Mesenchymal stem cell (in vitro differentiated cells and primary cell): ENCODE data around the gene EIF6.

Source experiments
- DNase-seq: peaks from one replicate; pipeline ENCODE4 v3.0.0-alpha.2; 2013
- H2AFZ ChIP-seq: one replicate; pipeline ENCODE4 v1.6.1; 2013; ENCODE audit warnings: low read depth, mild to moderate bottlenecking, control low read depth, inconsistent platforms, low read length, moderate library complexity
- H2AK5ac ChIP-seq: 2 replicates; pipeline ENCODE4 v1.6.1; 2013; ENCODE audit warnings: low read length, moderate library complexity, mild to moderate bottlenecking, inconsistent platforms; ENCODE audit not compliant: severe bottlenecking
- H2BK120ac ChIP-seq: one replicate; pipeline ENCODE4 v1.6.1; 2013; ENCODE audit warnings: low read depth, mild to moderate bottlenecking, inconsistent platforms, low read length, moderate library complexity
- H2BK12ac ChIP-seq, 2 experiments: one replicate each; pipeline ENCODE4 v1.6.1; 2013; ENCODE audit warnings: inconsistent platforms in 2 of 2, low read length in 2 of 2, mild to moderate bottlenecking in 2 of 2, moderate library complexity in 2 of 2, control low read depth in 1 of 2
- H2BK15ac ChIP-seq: one replicate; pipeline ENCODE4 v1.6.1; 2013; ENCODE audit warnings: mild to moderate bottlenecking, low read depth, inconsistent platforms; ENCODE audit not compliant: poor library complexity, severe bottlenecking
- H2BK5ac ChIP-seq: 2 replicates; pipeline ENCODE4 v1.6.1; 2013; ENCODE audit warnings: low read depth, mild to moderate bottlenecking, low read length, control low read depth, inconsistent platforms; ENCODE audit not compliant: poor library complexity, severe bottlenecking
- H3K14ac ChIP-seq, 2 experiments: one replicate each; pipeline ENCODE4 v1.6.1; 2013; ENCODE audit warnings: inconsistent platforms in 2 of 2, low read length in 2 of 2, control low read depth in 1 of 2, mild to moderate bottlenecking in 1 of 2, moderate library complexity in 1 of 2
- H3K18ac ChIP-seq, 2 experiments: one replicate each; pipeline ENCODE4 v1.6.1; 2013; ENCODE audit warnings: inconsistent platforms in 2 of 2, low read length in 2 of 2, control low read depth in 1 of 2, low read depth in 1 of 2, mild to moderate bottlenecking in 1 of 2
- H3K23ac ChIP-seq, 2 experiments: one replicate each; pipeline ENCODE4 v1.6.1; 2013; ENCODE audit warnings: inconsistent platforms in 2 of 2, low read length in 2 of 2, mild to moderate bottlenecking in 2 of 2, moderate library complexity in 2 of 2, control low read depth in 1 of 2
- H3K27ac ChIP-seq: 2 replicates; pipeline ENCODE4 v1.5.1; 2013; ENCODE audit warnings: mild to moderate bottlenecking, moderate library complexity, low read length, control low read depth, inconsistent platforms; ENCODE audit not compliant: poor library complexity, severe bottlenecking
- H3K27me3 ChIP-seq, 2 experiments: 2 replicates each; pipeline versions ENCODE4 v1.6.1 to v1.7.0; 2013; ENCODE audit warnings: low read length in 2 of 2, mild to moderate bottlenecking in 2 of 2, moderate library complexity in 2 of 2, control low read depth in 1 of 2, inconsistent platforms in 1 of 2; ENCODE audit not compliant: control insufficient read depth in 1 of 2, insufficient read depth in 1 of 2
- H3K36me3 ChIP-seq, 2 experiments: 2 replicates each; pipeline versions ENCODE4 v1.6.1 to v1.7.0; 2013; ENCODE audit warnings: low read length in 2 of 2, control low read depth in 1 of 2, inconsistent platforms in 1 of 2, low read depth in 1 of 2, mild to moderate bottlenecking in 1 of 2; ENCODE audit not compliant: insufficient read depth in 2 of 2, control insufficient read depth in 1 of 2
- H3K4ac ChIP-seq, 2 experiments: one replicate each; pipeline ENCODE4 v1.6.1; 2013; ENCODE audit warnings: inconsistent platforms in 2 of 2, low read length in 2 of 2, mild to moderate bottlenecking in 2 of 2, moderate library complexity in 2 of 2, control low read depth in 1 of 2, low read depth in 1 of 2
- H3K4me1 ChIP-seq: 2 replicates; pipeline ENCODE4 v1.6.1; 2013; ENCODE audit warnings: low read depth, low read length, control low read depth; ENCODE audit not compliant: control insufficient read depth, insufficient read depth
- H3K4me2 ChIP-seq: 2 replicates; pipeline ENCODE4 v1.6.1; 2013; ENCODE audit warnings: low read length, mild to moderate bottlenecking, inconsistent platforms; ENCODE audit not compliant: poor library complexity, severe bottlenecking
- H3K4me3 ChIP-seq, 2 experiments: 2 replicates each; pipeline versions ENCODE4 v1.5.1 to v1.7.0; 2013; ENCODE audit warnings: low read length in 2 of 2, mild to moderate bottlenecking in 2 of 2, control low read depth in 1 of 2, low read depth in 1 of 2; ENCODE audit not compliant: insufficient read depth in 1 of 2
- H3K79me1 ChIP-seq: replicated peaks from 2 replicates; pipeline ENCODE4 v1.6.1; 2013; ENCODE audit warnings: mild to moderate bottlenecking, control low read depth, low read length, inconsistent platforms; ENCODE audit not compliant: poor library complexity, severe bottlenecking
- H3K9ac ChIP-seq: 2 replicates; pipeline ENCODE4 v1.7.0; 2013; ENCODE audit warnings: mild to moderate bottlenecking, low read length, moderate library complexity
- H3K9me3 ChIP-seq: 2 replicates; pipeline ENCODE4 v1.7.0; 2013; ENCODE audit warnings: mild to moderate bottlenecking, low read length; ENCODE audit not compliant: control insufficient read depth
- H4K8ac ChIP-seq: one replicate; pipeline ENCODE4 v1.6.1; 2013; ENCODE audit warnings: inconsistent platforms, mild to moderate bottlenecking, low read length, moderate library complexity
- H4K91ac ChIP-seq: one replicate; pipeline ENCODE4 v1.6.1; 2013; ENCODE audit warnings: mild to moderate bottlenecking, low read length, inconsistent platforms
- WGBS: methylation state at CpG from one replicate; pipeline ENCODE4 v1.1.7; 2013; ENCODE audit warnings: mixed read lengths; 5-methylcytosine and 5-hydroxymethylcytosine counted together

EIF6 gene

GRCh38 chr20:35288325-35289060, 3.9 kb upstream of the EIF6 start:
- H3K27ac ChIP-seq: no peak overlapping the region
- no peak overlapping the region for H2AK5ac ChIP-seq
- no peak overlapping the region for H3K18ac ChIP-seq
- no peak overlapping the region for H3K4ac ChIP-seq
- H3K9ac ChIP-seq: no peak overlapping the region
- H2BK120ac ChIP-seq: no peak overlapping the region
- H3K4me1 ChIP-seq: peaks cover 12% of the 10 kb centered on the region
- no peak overlapping the region for H2AFZ ChIP-seq
- no peak overlapping the region for H2BK12ac ChIP-seq
- H3K23ac ChIP-seq: no peak overlapping the region
- no peaks in the 10 kb centered on the region for H3K36me3 ChIP-seq
- no peak overlapping the region for H3K4me3 ChIP-seq
- no peak overlapping the region for H3K4me2 ChIP-seq
- peak overlapping the region; percentile 43 for H4K91ac ChIP-seq
- no peak for DNase-seq
- H2BK15ac ChIP-seq: no peak overlapping the region
- H3K14ac ChIP-seq: no peak overlapping the region
- 89% methylated on average over 19 of the region's 19 CpGs for WGBS
- H3K9me3 ChIP-seq: no peaks in the 10 kb centered on the region
- H3K27me3 ChIP-seq: peaks cover 0 to 19% of the 10 kb centered on the region in 2 experiments
- no peak overlapping the region for H2BK5ac ChIP-seq
- no peak overlapping the region for H4K8ac ChIP-seq
- H3K79me1 ChIP-seq: no peaks in the 10 kb centered on the region

GRCh38 chr20:35287509-35288324, 3.1 kb upstream of the EIF6 start:
- peaks cover 0 to 13% of the 10 kb centered on the region in 2 experiments for H3K27me3 ChIP-seq
- no peak overlapping the region for H2AFZ ChIP-seq
- no peaks in the 10 kb centered on the region for H3K79me1 ChIP-seq
- H2AK5ac ChIP-seq: no peak overlapping the region
- H3K9me3 ChIP-seq: no peaks in the 10 kb centered on the region
- no peak overlapping the region for H3K4me2 ChIP-seq
- DNase-seq: no peak
- H2BK15ac ChIP-seq: no peak overlapping the region
- H3K23ac ChIP-seq: no peak overlapping the region
- H3K36me3 ChIP-seq: no peaks in the 10 kb centered on the region
- no peak overlapping the region for H3K9ac ChIP-seq
- no peak overlapping the region for H3K4me3 ChIP-seq
- H4K91ac ChIP-seq: no peak overlapping the region
- H4K8ac ChIP-seq: no peak overlapping the region
- peaks cover 14% of the 10 kb centered on the region for H3K4me1 ChIP-seq
- no peak overlapping the region for H2BK120ac ChIP-seq
- WGBS: 92% methylated on average over 26 of the region's 28 CpGs
- H3K18ac ChIP-seq: no peak overlapping the region
- no peak overlapping the region for H2BK5ac ChIP-seq
- no peak overlapping the region for H3K14ac ChIP-seq
- no peak overlapping the region for H3K4ac ChIP-seq
- no peak overlapping the region for H3K27ac ChIP-seq
- H2BK12ac ChIP-seq: no peak overlapping the region

- 90% methylated on average over 17 of the region's 17 CpGs for WGBS
- H4K8ac ChIP-seq: no peak overlapping the region
- no peak overlapping the region for H3K18ac ChIP-seq
- H3K23ac ChIP-seq: no peak overlapping the region
- H3K9me3 ChIP-seq: no peaks in the 10 kb centered on the region
- no peak overlapping the region for H3K27ac ChIP-seq
- no peaks in the 10 kb centered on the region for H3K79me1 ChIP-seq
- H3K4me3 ChIP-seq: no peak overlapping the region
- peaks cover 0 to 6% of the 10 kb centered on the region in 2 experiments for H3K36me3 ChIP-seq
- H2BK15ac ChIP-seq: peak overlapping the region; percentile 50
- no peak overlapping the region for H2AFZ ChIP-seq
- peaks cover 15% of the 10 kb centered on the region for H3K4me1 ChIP-seq
- no peak overlapping the region for H2BK120ac ChIP-seq
- no peak overlapping the region for H3K4ac ChIP-seq
- H2BK12ac ChIP-seq: no peak overlapping the region
- peaks cover 0 to 10% of the 10 kb centered on the region in 2 experiments for H3K27me3 ChIP-seq
- DNase-seq: no peak
- H4K91ac ChIP-seq: no peak overlapping the region
- no peak overlapping the region for H2BK5ac ChIP-seq
- H3K9ac ChIP-seq: no peak overlapping the region
- no peak overlapping the region for H3K14ac ChIP-seq
- peak overlapping the region; percentile 80 for H2AK5ac ChIP-seq
- no peak overlapping the region for H3K4me2 ChIP-seq
Measured at GRCh38 chr20:35286899-35287508, 2.4 kb upstream of the EIF6 start.
